Measurements from ENCODE around the gene LEPR.

DNA sequence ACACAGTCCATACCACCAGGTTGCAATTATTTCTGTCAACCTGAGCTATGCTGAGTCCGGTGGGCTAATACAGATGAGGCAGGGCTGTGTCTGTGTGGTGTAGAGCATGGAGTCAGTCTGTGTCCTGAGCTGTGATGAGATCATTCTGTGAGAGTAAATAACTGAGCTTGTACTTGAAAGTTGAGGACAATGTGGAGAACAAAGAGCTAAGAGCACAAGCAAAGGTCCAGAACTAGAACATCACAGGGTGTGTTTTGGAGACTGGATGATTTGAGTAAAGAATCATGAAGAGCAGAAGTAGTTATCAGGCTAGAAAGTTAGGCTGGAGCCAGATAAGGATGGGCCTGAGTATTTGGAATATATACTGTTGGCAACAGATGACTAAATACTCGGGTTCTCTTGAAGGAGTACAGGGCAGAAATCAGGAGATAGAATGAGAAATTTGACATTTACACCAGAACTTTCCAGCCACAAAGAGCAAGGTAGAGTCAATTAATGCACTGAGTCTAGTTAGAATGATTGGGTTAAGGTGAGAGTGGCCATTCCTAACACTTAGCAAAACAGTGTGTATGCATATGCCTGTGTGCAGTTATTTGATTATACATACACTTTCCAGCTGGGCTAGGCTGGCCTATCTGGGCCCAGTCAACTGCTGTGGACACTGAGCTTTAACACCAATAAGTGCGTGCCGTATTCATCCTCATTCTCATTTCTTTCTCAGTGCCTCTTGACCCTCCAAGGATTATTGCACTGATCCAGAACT is 48.8 kb downstream of the LEPR start:
- TF ChIP-seq CTCF (optimal IDR thresholded peaks at IDR 0.05 in 1 of 3, IDR thresholded peaks at IDR 0.05 in 1 of 3, conservative IDR thresholded peaks at IDR 0.05 in 1 of 3; ENCODE audit: extremely low read depth in 1 of 3, insufficient read depth in 2 of 3, low read length in 3 of 3) (no peak), EZH2 (IDR thresholded peaks at IDR 0.05; ENCODE audit: low read length) (no peak)

Measured in keratinocyte (primary cell).